Stomach (tissue), 9 donors: ENCODE data around the gene GPR143. TPM values are rescaled to one million over a fixed set of nuclear protein-coding genes. Genes with fewer than 3 reads are reported as not detected.

Experiments used
- DNase-seq, 2 donors: peaks; one replicate each; pipeline versions ENCODE4 v3.0.0 to v3.0.0-alpha.2; 2013 to 2019
- H3K27ac ChIP-seq, 5 donors: fragments of 200-600 bp in 4 of 5; sonication (generic) in 4 of 5; one replicate each; pipeline ENCODE4 v1.5.1; 2013 to 2019; ENCODE audit warnings: mild to moderate bottlenecking in 1 of 5, moderate library complexity in 1 of 5
- H3K27me3 ChIP-seq, 3 donors: fragments of 200-600 bp; sonication (generic); one replicate each; pipeline ENCODE4 v1.5.1; 2017 to 2019; ENCODE audit warnings: mixed run types in 1 of 3
- H3K36me3 ChIP-seq, 4 donors: fragments of 200-600 bp; sonication (generic); 1 replicate in 3 of 4; 2 replicates in 1 of 4; pipeline ENCODE4 v1.5.1; 2016 to 2019
- H3K4me1 ChIP-seq, 4 donors: fragments of 200-600 bp; sonication (generic); one replicate each; pipeline ENCODE4 v1.5.1; 2016 to 2019
- H3K4me3 ChIP-seq, 4 donors: fragments of 200-600 bp; sonication (generic) in 3 of 4; one replicate each; pipeline ENCODE4 v1.5.1; 2016 to 2019; ENCODE audit warnings: mild to moderate bottlenecking in 1 of 4
- H3K9me3 ChIP-seq, 4 donors: fragments of 200-600 bp; sonication (generic); one replicate each; pipeline ENCODE4 v1.5.1; 2016 to 2019
- EP300 ChIP-seq: sonication (generic); formaldehyde crosslinking; IDR thresholded peaks from one replicate; pipeline ENCODE4 v1.6.1; 2017; ENCODE audit warnings: antibody characterized with exemption
- POLR2A ChIP-seq, 4 donors: fragments of 450-650 bp; IDR thresholded peaks; one replicate each; pipeline ENCODE4 v1.6.1; 2016; ENCODE audit warnings: antibody characterized with exemption in 4 of 4, control low read depth in 2 of 4, mild to moderate bottlenecking in 1 of 4, moderate library complexity in 1 of 4
- POLR2AphosphoS5 ChIP-seq, 3 donors: sonication (generic); formaldehyde crosslinking; IDR thresholded peaks; one replicate each; pipeline ENCODE4 v1.6.1; 2016; ENCODE audit warnings: antibody characterized with exemption in 3 of 3
- WGBS, 5 donors: extraction: QIAGEN DNeasy Blood & Tissue Kit in 3 of 5; methylation state at CpG; one replicate each; pipeline versions ENCODE4 v1.1.5 to v1.1.7; 2013 to 2018; 5-methylcytosine and 5-hydroxymethylcytosine counted together
- intact Hi-C: fragments of 100-400 bp; cut with DNase I; formaldehyde crosslinking; loops from one replicate; pipeline ENCODE4 v1.15.1; 2023; ENCODE audit warnings: low total_unique reads
- polyA plus RNA-seq, 3 donors: library from polyadenylated mRNA; stranded (reverse); fragments of 200-250 nt; gene quantifications; one replicate each; pipeline ENCODE4 v1.2.3, GENCODE V29; 2013
- total RNA-seq, 5 donors: library from RNA; depleted of rRNA; stranded (reverse); fragments of >200 nt; gene quantifications; one replicate each; pipeline versions ENCODE4 v1.1.0 to v1.2.3, GENCODE V29; 2014 to 2016
- TF ChIP-seq, protein P1 (sequence below), 7 experiments: fragments of 450-650 bp in 4 of 7; fragments of 200-600 bp in 3 of 7; sonication (generic) in 3 of 7; IDR thresholded peaks; one replicate each; pipeline ENCODE4 v1.5.1; 2016 to 2019; ENCODE audit warnings: antibody characterized with exemption in 7 of 7, control low read depth in 2 of 7, mild to moderate bottlenecking in 1 of 7
- donor health status: healthy with polysubstance abuse.
- donor health status: Bipolar disorder and iron deficiency.
- donor health status: healthy.

Gene GPR143
- total and polyA plus RNA-seq, 8 donors = 0.46 to 2.3 (median 1.2) TPM; not detected in 4

DNA sequence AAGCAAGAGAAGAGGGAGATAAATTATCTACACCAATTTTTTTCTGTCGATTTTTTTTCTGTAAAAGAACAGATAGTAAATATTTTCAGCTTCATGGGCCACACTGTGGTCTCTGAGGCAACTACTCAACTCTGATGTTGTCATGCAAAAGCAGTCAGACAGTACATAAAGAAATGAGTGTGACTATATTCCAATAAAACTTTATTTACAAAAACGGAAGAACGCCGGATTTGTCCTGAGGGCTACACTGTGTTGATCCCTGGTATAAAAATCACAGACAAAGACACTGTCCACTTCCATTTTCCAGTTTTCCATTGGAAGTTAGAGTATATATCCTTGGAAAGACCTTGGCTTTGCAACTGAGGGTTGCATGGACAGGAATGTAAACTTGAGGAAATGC lies 18.0 kb downstream of the GPR143 start:
- Histone ChIP-seq H3K4me1 (no peaks in the 10 kb centered on the region), H3K36me3 (no peaks in the 10 kb centered on the region), H3K27me3 (no peaks in the 10 kb centered on the region), H3K27ac (no peak overlapping the region), H3K4me3 (no peak overlapping the region), H3K9me3 (peaks cover 0 to 4% (median 0%) of the 10 kb centered on the region in 4 donors)
- intact Hi-C loops = no loop called here
- TF ChIP-seq, protein P1, sequence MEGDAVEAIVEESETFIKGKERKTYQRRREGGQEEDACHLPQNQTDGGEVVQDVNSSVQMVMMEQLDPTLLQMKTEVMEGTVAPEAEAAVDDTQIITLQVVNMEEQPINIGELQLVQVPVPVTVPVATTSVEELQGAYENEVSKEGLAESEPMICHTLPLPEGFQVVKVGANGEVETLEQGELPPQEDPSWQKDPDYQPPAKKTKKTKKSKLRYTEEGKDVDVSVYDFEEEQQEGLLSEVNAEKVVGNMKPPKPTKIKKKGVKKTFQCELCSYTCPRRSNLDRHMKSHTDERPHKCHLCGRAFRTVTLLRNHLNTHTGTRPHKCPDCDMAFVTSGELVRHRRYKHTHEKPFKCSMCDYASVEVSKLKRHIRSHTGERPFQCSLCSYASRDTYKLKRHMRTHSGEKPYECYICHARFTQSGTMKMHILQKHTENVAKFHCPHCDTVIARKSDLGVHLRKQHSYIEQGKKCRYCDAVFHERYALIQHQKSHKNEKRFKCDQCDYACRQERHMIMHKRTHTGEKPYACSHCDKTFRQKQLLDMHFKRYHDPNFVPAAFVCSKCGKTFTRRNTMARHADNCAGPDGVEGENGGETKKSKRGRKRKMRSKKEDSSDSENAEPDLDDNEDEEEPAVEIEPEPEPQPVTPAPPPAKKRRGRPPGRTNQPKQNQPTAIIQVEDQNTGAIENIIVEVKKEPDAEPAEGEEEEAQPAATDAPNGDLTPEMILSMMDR (IDR thresholded peaks at IDR 0.05) = no peak
- TF ChIP-seq EP300 = no peak
- TF ChIP-seq POLR2A (IDR thresholded peaks at IDR 0.05) = no peak
- TF ChIP-seq POLR2AphosphoS5 (IDR thresholded peaks at IDR 0.05) = no peak
- WGBS, 5 donors = 82 to 88% (median 85%) methylated on average over 4 of the region's 4 CpGs
- DNase-seq = no peak

DNA sequence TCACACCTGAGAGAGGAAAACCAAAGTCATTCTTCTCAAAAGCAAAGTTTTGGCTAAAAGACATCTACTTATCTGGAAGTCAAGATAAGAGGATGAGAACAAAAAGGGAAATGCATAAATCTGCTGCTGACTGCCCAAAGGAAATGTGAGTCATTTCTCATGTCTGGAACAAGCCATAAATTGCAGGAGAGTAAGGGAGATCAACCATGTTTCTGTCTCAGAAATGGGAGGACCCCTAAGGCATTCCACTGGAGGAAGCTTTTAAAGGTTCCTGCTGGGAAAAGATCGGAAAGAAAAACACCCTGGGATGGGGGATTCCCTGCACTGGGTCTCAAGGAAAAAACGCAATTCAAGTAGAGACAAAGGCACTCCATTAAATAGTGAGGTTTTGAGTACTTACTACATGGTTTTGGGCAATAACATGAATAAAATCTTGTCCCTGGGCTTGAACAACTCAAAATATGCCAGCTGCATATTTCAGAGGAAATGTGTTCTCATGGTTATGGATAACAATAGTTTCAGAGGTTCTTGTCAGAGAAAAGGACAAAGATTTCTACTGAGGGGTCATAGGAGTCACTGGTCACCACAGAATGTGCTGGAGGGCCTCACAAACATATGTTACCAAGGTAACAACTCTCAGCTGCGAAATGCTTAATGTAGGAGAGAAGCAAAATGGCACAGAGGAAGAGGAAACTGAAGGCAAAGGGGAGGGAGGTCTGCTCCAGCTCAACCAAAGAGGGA lies 19.3 kb downstream of the GPR143 start:
- H3K27ac ChIP-seq = peak overlapping the region in 1 of 5 donors; percentile 31
- H3K4me1 ChIP-seq = no peaks in the 10 kb centered on the region
- no peaks in the 10 kb centered on the region for H3K36me3 ChIP-seq
- WGBS, 5 donors = 37 to 68% (median 42%) methylated on average over 3 of the region's 3 CpGs
- DNase-seq = peak in 1 of 2 donors; percentile 11
- H3K9me3 ChIP-seq = peaks cover 0 to 4% (median 0%) of the 10 kb centered on the region in 4 donors
- no peaks in the 10 kb centered on the region for H3K27me3 ChIP-seq
- no peak overlapping the region for H3K4me3 ChIP-seq
- intact Hi-C loops = no loop called here
- TF ChIP-seq, protein P1 (IDR thresholded peaks at IDR 0.05) = no peak
- TF ChIP-seq EP300 (no peak), POLR2AphosphoS5 (IDR thresholded peaks at IDR 0.05) (no peak), POLR2A (IDR thresholded peaks at IDR 0.05) (no peak)

DNA sequence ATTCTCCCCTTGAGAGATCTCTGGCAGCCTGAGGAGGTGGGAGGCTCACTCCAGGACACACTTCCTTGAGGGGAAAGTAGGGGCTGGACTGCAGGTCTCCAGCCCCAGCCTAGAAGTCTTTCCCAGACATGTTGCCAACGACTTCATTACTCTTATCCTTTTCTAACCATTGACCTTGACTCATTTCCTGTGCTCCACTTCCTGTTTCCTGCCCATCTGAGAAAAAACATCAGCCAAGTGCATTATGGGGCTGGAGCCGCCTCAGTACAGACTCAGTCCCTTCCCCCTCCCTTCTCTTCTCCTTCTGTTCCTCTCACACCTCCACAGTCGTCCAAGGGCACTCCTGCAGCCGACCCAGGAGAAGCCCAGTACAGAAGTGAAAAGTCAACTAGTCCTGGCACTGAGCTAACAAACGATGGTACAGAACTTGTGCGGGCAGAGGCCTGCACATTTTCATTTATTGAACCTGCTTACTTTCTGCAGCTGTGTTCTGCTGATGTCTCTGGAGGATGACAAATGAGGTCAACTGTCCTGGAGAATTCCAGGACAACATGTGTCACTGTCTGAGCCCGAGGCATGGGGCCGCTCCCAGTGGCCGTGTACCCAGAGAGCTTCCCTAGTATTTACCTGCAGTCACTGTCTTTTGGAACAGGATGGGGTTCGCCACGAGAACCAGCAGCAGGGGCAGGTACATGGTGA lies 20.1 kb downstream of the GPR143 start:
- Histone ChIP-seq H3K4me1 (no peaks in the 10 kb centered on the region), H3K27me3 (no peaks in the 10 kb centered on the region), H3K9me3 (no peaks in the 10 kb centered on the region), H3K4me3 (no peak overlapping the region), H3K27ac (peak overlapping the region in 1 of 5 donors; percentile 31), H3K36me3 (no peaks in the 10 kb centered on the region)
- intact Hi-C loops = no loop called here
- 60 to 77% (median 71%) methylated on average over 10 to 11 of the region's 11 CpGs for WGBS, 5 donors
- peak in 1 of 2 donors; percentile 30 for DNase-seq
- TF ChIP-seq EP300 (no peak), POLR2A (IDR thresholded peaks at IDR 0.05) (no peak), POLR2AphosphoS5 (IDR thresholded peaks at IDR 0.05) (no peak)
- TF ChIP-seq, protein P1 (IDR thresholded peaks at IDR 0.05) = no peak

DNA sequence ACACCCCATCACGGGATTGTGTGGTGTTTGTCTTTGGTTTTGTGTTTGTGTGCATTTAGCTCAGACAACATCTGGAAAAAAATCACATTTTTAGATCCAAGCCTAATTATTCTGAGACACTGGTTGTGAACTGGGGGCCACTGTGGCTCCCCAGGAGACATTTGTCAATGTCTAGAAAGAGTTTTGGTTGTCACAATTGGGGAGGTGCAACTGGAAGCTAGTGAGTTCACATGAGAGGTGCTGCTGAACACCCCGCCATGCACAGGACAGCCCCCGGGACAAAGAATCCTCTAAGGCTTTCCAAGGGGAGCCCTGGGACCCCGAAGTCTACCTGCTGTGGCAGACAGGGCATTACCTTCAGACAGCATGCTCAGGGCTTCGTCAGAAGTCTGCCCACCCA lies 26.5 kb downstream of the GPR143 start:
- H3K9me3 ChIP-seq = peaks cover 0 to 7% (median 0%) of the 10 kb centered on the region in 4 donors
- no peaks in the 10 kb centered on the region for H3K4me1 ChIP-seq
- DNase-seq = no peak
- TF ChIP-seq POLR2A (IDR thresholded peaks at IDR 0.05) (no peak), POLR2AphosphoS5 (IDR thresholded peaks at IDR 0.05) (no peak), EP300 (no peak)
- TF ChIP-seq, protein P1 (IDR thresholded peaks at IDR 0.05) = no peak
- 72 to 93% (median 82%) methylated on average over 3 to 5 of the region's 5 CpGs for WGBS, 5 donors
- no peaks in the 10 kb centered on the region for H3K36me3 ChIP-seq
- H3K27me3 ChIP-seq = no peaks in the 10 kb centered on the region
- no peak overlapping the region for H3K4me3 ChIP-seq
- intact Hi-C loops = no loop called here
- H3K27ac ChIP-seq = no peak overlapping the region
